GM21786 (cell line): ENCODE results near the gene LPIN1.

Source experiments
- ATAC-seq: cut with Tn5 transposase; IDR thresholded peaks from one replicate; pipeline ENCODE4 v1.9.1; 2021; ENCODE audit not compliant: unreplicated experiment

Gene LPIN1

GRCh38 chr2:11762031-11762430 lies 15.6 kb downstream of the LPIN1 start:
- no peak for ATAC-seq

GRCh38 chr2:11762799-11763461 lies 16.5 kb downstream of the LPIN1 start:
- no peak for ATAC-seq

GRCh38 chr2:11764359-11764758 lies 17.9 kb downstream of the LPIN1 start:
- ATAC-seq = no peak

- ATAC-seq = no peak
Measured at GRCh38 chr2:11764920-11765319, 18.5 kb downstream of the LPIN1 start.

- ATAC-seq = no peak
Measured at GRCh38 chr2:11765501-11765900, 19.1 kb downstream of the LPIN1 start.

GRCh38 chr2:11766016-11766415 lies 19.6 kb downstream of the LPIN1 start:
- ATAC-seq = no peak

- no peak for ATAC-seq
Measured at GRCh38 chr2:11767779-11768178, 21.3 kb downstream of the LPIN1 start.

GRCh38 chr2:11768946-11769345 lies 22.5 kb downstream of the LPIN1 start:
- ATAC-seq = no peak

- no peak for ATAC-seq
Measured at GRCh38 chr2:11769516-11769915, 23.1 kb downstream of the LPIN1 start.

GRCh38 chr2:11770531-11771188 lies 24.2 kb downstream of the LPIN1 start:
- ATAC-seq = no peak

- no peak for ATAC-seq
Measured at GRCh38 chr2:11771971-11772615, 25.7 kb downstream of the LPIN1 start.

GRCh38 chr2:11773111-11773510 lies 26.7 kb downstream of the LPIN1 start:
- no peak for ATAC-seq

GRCh38 chr2:11773747-11774525 lies 27.5 kb downstream of the LPIN1 start:
- ATAC-seq = no peak

- no peak for ATAC-seq
Measured at GRCh38 chr2:11774600-11774999, 28.2 kb downstream of the LPIN1 start.

- ATAC-seq = peak; percentile 83
Measured at GRCh38 chr2:11775384-11775783, 29.0 kb downstream of the LPIN1 start.

GRCh38 chr2:11777066-11777782 lies 30.8 kb downstream of the LPIN1 start:
- no peak for ATAC-seq

GRCh38 chr2:11777886-11778415 lies 31.5 kb downstream of the LPIN1 start:
- ATAC-seq = no peak

- no peak for ATAC-seq
Measured at GRCh38 chr2:11778416-11778815, 32.0 kb downstream of the LPIN1 start.

- ATAC-seq = peak; percentile 80
Measured at GRCh38 chr2:11778923-11779757, 32.7 kb downstream of the LPIN1 start.

GRCh38 chr2:11781602-11782001 lies 35.2 kb downstream of the LPIN1 start:
- ATAC-seq = no peak
